Erythroblast (primary cell): Measurements from ENCODE around the gene TCF7.

Experiments used
- GATA1 ChIP-seq: IDR thresholded peaks from 2 replicates; pipeline ENCODE4 v1.6.1; 2011; ENCODE audit warnings: low read depth, mild to moderate bottlenecking, control low read depth, low read length, moderate library complexity
- POLR2A ChIP-seq: IDR thresholded peaks from 2 replicates; pipeline ENCODE4 v1.6.1; 2011; ENCODE audit warnings: mild to moderate bottlenecking, low read length

DNA sequence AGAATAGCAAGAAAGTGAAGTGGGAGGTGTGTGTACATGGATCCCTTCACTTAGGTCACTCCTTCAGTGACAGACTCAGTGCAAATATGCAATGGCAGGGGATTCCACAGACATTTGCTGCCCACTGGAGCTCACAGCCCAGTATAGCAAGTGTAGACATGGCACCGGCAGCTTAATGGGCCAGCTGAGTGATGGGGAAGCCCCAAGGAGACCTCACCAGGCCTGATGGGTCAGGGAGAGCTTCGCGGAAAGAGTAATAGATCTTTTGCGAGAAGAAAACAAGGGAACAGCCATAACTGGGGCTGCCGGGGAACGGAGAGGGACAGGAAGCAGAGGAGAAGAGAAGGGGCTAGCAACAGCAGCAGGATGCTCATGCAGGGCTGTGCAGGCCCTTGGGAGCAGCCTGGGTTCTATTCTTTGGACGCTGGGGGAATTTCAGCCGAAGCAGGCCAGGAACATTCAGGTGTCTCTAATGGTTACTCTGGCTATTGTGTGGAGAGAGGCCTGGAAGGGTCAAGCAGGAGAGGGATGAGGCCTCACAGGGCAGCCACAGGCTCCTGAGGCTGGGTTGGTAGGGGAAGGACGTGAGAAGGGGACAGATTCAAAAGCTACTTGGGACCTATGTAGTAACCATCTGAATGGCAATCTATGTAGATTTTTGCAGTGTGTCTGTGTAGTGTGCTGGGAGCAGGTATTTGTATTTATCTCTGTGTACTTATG lies 27.0 kb downstream of the TCF7 start:
- TF ChIP-seq POLR2A (no peak), GATA1 (no peak)
